ENCODE measurements around the gene PTPN3.
A peak's percentile ranks its signal among the peaks of the same experiment; 100 is the strongest.
"Not testable (repeated sequence)": the region's sequence is repeated elsewhere in the genome, so short reads cannot be mapped to it uniquely, and the experiment has no call there.

PTPN3 gene

GRCh38 chr9:109341561-109341960, 156.5 kb downstream of the PTPN3 start:
- no peak for TF ChIP-seq CTCF (IDR thresholded peaks at IDR 0.05; ENCODE audit: low read depth, low read length)
- DNase-seq (ENCODE audit: low read depth in 2 of 2): no peak
- H3K4me3 ChIP-seq (replicated peaks in 1 of 2; ENCODE audit: low read depth in 2 of 2, low read length in 2 of 2): no peak overlapping the region

- not testable (repeated sequence) for H3K4me3 ChIP-seq (replicated peaks in 1 of 2; ENCODE audit: low read depth in 2 of 2, low read length in 2 of 2); DNase-seq (ENCODE audit: low read depth in 2 of 2)
Measured at GRCh38 chr9:109340979-109341378, 157.1 kb downstream of the PTPN3 start.

GRCh38 chr9:109336409-109336808, 161.7 kb downstream of the PTPN3 start:
- DNase-seq (ENCODE audit: low read depth in 2 of 2): no peak
- no peak for TF ChIP-seq CTCF (IDR thresholded peaks at IDR 0.05; ENCODE audit: low read depth, low read length)
- H3K4me3 ChIP-seq (replicated peaks in 1 of 2; ENCODE audit: low read depth in 2 of 2, low read length in 2 of 2): no peak overlapping the region

- H3K4me3 ChIP-seq (replicated peaks in 1 of 2; ENCODE audit: low read depth in 2 of 2, low read length in 2 of 2): no peak overlapping the region
- DNase-seq (ENCODE audit: low read depth in 2 of 2): no peak
- no peak for TF ChIP-seq CTCF (IDR thresholded peaks at IDR 0.05; ENCODE audit: low read depth, low read length)
Measured at GRCh38 chr9:109335929-109336328, 162.2 kb downstream of the PTPN3 start.

- TF ChIP-seq CTCF (IDR thresholded peaks at IDR 0.05; ENCODE audit: low read depth, low read length): no peak
- DNase-seq (ENCODE audit: low read depth in 2 of 2): no peak
- H3K4me3 ChIP-seq (replicated peaks in 1 of 2; ENCODE audit: low read depth in 2 of 2, low read length in 2 of 2): no peak overlapping the region
Measured at GRCh38 chr9:109335121-109335520, 163.0 kb downstream of the PTPN3 start.

GRCh38 chr9:109331353-109331752, 166.8 kb downstream of the PTPN3 start:
- no peak for TF ChIP-seq CTCF (IDR thresholded peaks at IDR 0.05; ENCODE audit: low read depth, low read length)
- peak in 1 of 2 donors; percentile 84 for DNase-seq (ENCODE audit: low read depth in 2 of 2)
- H3K4me3 ChIP-seq (replicated peaks in 1 of 2; ENCODE audit: low read depth in 2 of 2, low read length in 2 of 2): no peak overlapping the region

GRCh38 chr9:109329638-109330258, 168.4 kb downstream of the PTPN3 start:
- no peak overlapping the region for H3K4me3 ChIP-seq (replicated peaks in 1 of 2; ENCODE audit: low read depth in 2 of 2, low read length in 2 of 2)
- peak in 1 of 2 donors; percentile 65 for DNase-seq (ENCODE audit: low read depth in 2 of 2)
- TF ChIP-seq CTCF (IDR thresholded peaks at IDR 0.05; ENCODE audit: low read depth, low read length): no peak

Measured in cardiac fibroblast (primary cell).